OCI-LY3 (cell line): ENCODE measurements around the gene HIKESHI.

Experiments used
- H2AFZ ChIP-seq: fragments of 200-600, 300-600 bp; shearing (Covaris generic); 2 replicates; pipeline ENCODE4 v1.6.0; 2014; ENCODE audit warnings: antibody characterized with exemption, low read depth, low read length
- H3K27ac ChIP-seq: fragments of 200-600, 300-600 bp; sonication (generic); 2 replicates; pipeline ENCODE4 v1.5.1; 2014; ENCODE audit warnings: mild to moderate bottlenecking, low read length, moderate library complexity, mixed read lengths
- H3K27me3 ChIP-seq: fragments of 200-600, 300-600 bp; sonication (generic); 2 replicates; pipeline ENCODE4 v1.6.1; 2014; ENCODE audit warnings: low read depth, low read length, mixed read lengths
- H3K36me3 ChIP-seq: fragments of 200-600, 300-600 bp; sonication (generic); replicated peaks from 2 replicates; pipeline ENCODE3; 2014; ENCODE audit warnings: low read depth, low read length, mixed read lengths
- H3K4me1 ChIP-seq: fragments of 300-600, 200-600 bp; sonication (generic); 2 replicates; pipeline ENCODE4 v1.6.1; 2014; ENCODE audit warnings: low read length, mixed read lengths
- H3K4me2 ChIP-seq: fragments of 200-600, 300-600 bp; sonication (generic); 2 replicates; pipeline ENCODE4 v1.6.1; 2014; ENCODE audit warnings: low read length, mixed read lengths
- H3K4me3 ChIP-seq: fragments of 300-600, 200-600 bp; sonication (generic); 2 replicates; pipeline ENCODE4 v1.5.1; 2014; ENCODE audit warnings: antibody characterized with exemption, mild to moderate bottlenecking, low read length, moderate library complexity
- H3K79me2 ChIP-seq: fragments of 300-600, 200-600 bp; shearing (Covaris generic); 2 replicates; pipeline ENCODE4 v1.6.1; 2014; ENCODE audit warnings: mild to moderate bottlenecking, low read length, mixed read lengths
- H3K9ac ChIP-seq: fragments of 300-600, 200-600 bp; shearing (Covaris generic); 2 replicates; pipeline ENCODE4 v1.6.0; 2014; ENCODE audit warnings: mild to moderate bottlenecking, low read length, moderate library complexity
- H3K9me3 ChIP-seq: fragments of 200-600, 300-600 bp; shearing (Covaris generic); 2 replicates; pipeline ENCODE4 v1.6.1; 2014; ENCODE audit warnings: low read length, mixed read lengths; ENCODE audit not compliant: insufficient read depth
- H4K20me1 ChIP-seq: fragments of 200-600, 300-600 bp; sonication (generic); 2 replicates; pipeline ENCODE4 v1.6.1; 2016; ENCODE audit warnings: low read length, mixed read lengths; ENCODE audit not compliant: insufficient read depth
- EZH2phosphoT487 ChIP-seq: fragments of 200-600 bp; shearing (Covaris generic); IDR thresholded peaks from 2 replicates; pipeline ENCODE4 v1.6.1; 2018; ENCODE audit warnings: antibody characterized with exemption, mixed run types, low read depth
- TF ChIP-seq, protein P1 (sequence below): fragments of 200-600, 300-600 bp; sonication (generic); IDR thresholded peaks from 2 replicates; pipeline ENCODE4 v1.5.1; 2014; ENCODE audit warnings: antibody characterized with exemption, low read length, low read depth

The HIKESHI gene

GRCh38 chr11:86275493-86276370 is 26.3 kb upstream of the HIKESHI start:
- peaks cover 81% of the 10 kb centered on the region for H3K36me3 ChIP-seq
- no peaks in the 10 kb centered on the region for H3K9me3 ChIP-seq
- H3K4me1 ChIP-seq = peaks cover 20% of the 10 kb centered on the region
- TF ChIP-seq, protein P1, sequence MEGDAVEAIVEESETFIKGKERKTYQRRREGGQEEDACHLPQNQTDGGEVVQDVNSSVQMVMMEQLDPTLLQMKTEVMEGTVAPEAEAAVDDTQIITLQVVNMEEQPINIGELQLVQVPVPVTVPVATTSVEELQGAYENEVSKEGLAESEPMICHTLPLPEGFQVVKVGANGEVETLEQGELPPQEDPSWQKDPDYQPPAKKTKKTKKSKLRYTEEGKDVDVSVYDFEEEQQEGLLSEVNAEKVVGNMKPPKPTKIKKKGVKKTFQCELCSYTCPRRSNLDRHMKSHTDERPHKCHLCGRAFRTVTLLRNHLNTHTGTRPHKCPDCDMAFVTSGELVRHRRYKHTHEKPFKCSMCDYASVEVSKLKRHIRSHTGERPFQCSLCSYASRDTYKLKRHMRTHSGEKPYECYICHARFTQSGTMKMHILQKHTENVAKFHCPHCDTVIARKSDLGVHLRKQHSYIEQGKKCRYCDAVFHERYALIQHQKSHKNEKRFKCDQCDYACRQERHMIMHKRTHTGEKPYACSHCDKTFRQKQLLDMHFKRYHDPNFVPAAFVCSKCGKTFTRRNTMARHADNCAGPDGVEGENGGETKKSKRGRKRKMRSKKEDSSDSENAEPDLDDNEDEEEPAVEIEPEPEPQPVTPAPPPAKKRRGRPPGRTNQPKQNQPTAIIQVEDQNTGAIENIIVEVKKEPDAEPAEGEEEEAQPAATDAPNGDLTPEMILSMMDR = peak; percentile 23; the same call in 1 of the 2 replicates
- TF ChIP-seq EZH2phosphoT487 = no peak
- H3K4me2 ChIP-seq = no peak overlapping the region
- H3K79me2 ChIP-seq = peaks cover 61% of the 10 kb centered on the region
- no peak overlapping the region for H2AFZ ChIP-seq
- H3K27me3 ChIP-seq = no peaks in the 10 kb centered on the region
- no peak overlapping the region for H3K4me3 ChIP-seq
- no peak overlapping the region for H3K27ac ChIP-seq
- H4K20me1 ChIP-seq = peaks cover 62% of the 10 kb centered on the region
- no peak overlapping the region for H3K9ac ChIP-seq

- H3K4me2 ChIP-seq = no peak overlapping the region
- H3K9ac ChIP-seq = no peak overlapping the region
- peaks cover 51% of the 10 kb centered on the region for H3K79me2 ChIP-seq
- no peak overlapping the region for H3K4me3 ChIP-seq
- H3K27me3 ChIP-seq = no peaks in the 10 kb centered on the region
- H3K27ac ChIP-seq = no peak overlapping the region
- H3K36me3 ChIP-seq = peaks cover 88% of the 10 kb centered on the region
- TF ChIP-seq, protein P1 = no peak
- TF ChIP-seq EZH2phosphoT487 = no peak
- H3K9me3 ChIP-seq = no peaks in the 10 kb centered on the region
- H4K20me1 ChIP-seq = peaks cover 57% of the 10 kb centered on the region
- H3K4me1 ChIP-seq = peaks cover 19% of the 10 kb centered on the region
- H2AFZ ChIP-seq = no peak overlapping the region
Measured at GRCh38 chr11:86277741-86278140, 24.3 kb upstream of the HIKESHI start.

GRCh38 chr11:86278226-86278625 is 23.8 kb upstream of the HIKESHI start:
- Histone ChIP-seq H4K20me1 (peaks cover 52% of the 10 kb centered on the region), H3K79me2 (peaks cover 46% of the 10 kb centered on the region), H3K9ac (no peak overlapping the region), H3K9me3 (no peaks in the 10 kb centered on the region), H3K4me2 (no peak overlapping the region), H3K27me3 (no peaks in the 10 kb centered on the region), H3K36me3 (peaks cover 84% of the 10 kb centered on the region), H3K4me3 (no peak overlapping the region), H3K4me1 (peaks cover 19% of the 10 kb centered on the region), H3K27ac (no peak overlapping the region), H2AFZ (no peak overlapping the region)
- TF ChIP-seq, protein P1 = no peak
- TF ChIP-seq EZH2phosphoT487 = no peak

DNA sequence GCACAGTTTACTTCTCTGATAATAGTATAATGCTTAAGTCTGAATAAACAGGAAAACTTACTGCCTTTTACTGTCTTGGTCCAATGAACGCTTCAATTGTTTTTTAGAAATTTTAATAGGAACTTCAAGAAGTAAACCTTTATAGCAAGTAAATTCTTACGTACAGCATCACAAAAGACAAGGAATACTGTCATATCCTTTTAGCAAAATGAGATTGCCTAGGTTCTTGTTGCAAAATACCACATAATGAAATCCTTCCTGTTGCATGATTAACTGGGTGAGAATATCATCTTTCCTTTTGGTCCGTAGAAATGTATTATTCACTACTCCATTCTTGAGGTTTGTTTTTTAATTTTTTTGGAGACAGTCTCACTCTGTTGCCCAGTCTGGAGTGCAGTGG is 22.3 kb upstream of the HIKESHI start:
- no peak overlapping the region for H2AFZ ChIP-seq
- H3K9ac ChIP-seq = no peak overlapping the region
- H3K36me3 ChIP-seq = peaks cover 86% of the 10 kb centered on the region
- H3K27ac ChIP-seq = no peak overlapping the region
- no peak overlapping the region for H3K4me3 ChIP-seq
- peaks cover 19% of the 10 kb centered on the region for H3K4me1 ChIP-seq
- H3K4me2 ChIP-seq = no peak overlapping the region
- H3K27me3 ChIP-seq = no peaks in the 10 kb centered on the region
- peaks cover 34% of the 10 kb centered on the region for H3K79me2 ChIP-seq
- H3K9me3 ChIP-seq = no peaks in the 10 kb centered on the region
- TF ChIP-seq, protein P1 = no peak
- no peak for TF ChIP-seq EZH2phosphoT487
- peaks cover 38% of the 10 kb centered on the region for H4K20me1 ChIP-seq
